WERI-Rb-1 (cell line): Measurements from ENCODE around the gene CD38.

Experiments
- DNase-seq: peaks from one replicate; pipeline ENCODE4 v3.0.0-alpha.2; 2020
- H3K27ac ChIP-seq: fragments of 250-450 bp; sonication (Bioruptor Pico); 2 replicates; pipeline ENCODE4 v1.5.1; 2020; ENCODE audit warnings: mild to moderate bottlenecking, moderate library complexity
- H3K27me3 ChIP-seq: fragments of 250-450 bp; sonication (Bioruptor Pico); 2 replicates; pipeline ENCODE4 v1.5.1; 2021; ENCODE audit warnings: mild to moderate bottlenecking, low read depth, moderate library complexity; ENCODE audit not compliant: insufficient read depth, severe bottlenecking
- H3K36me3 ChIP-seq: fragments of 250-450 bp; sonication (Bioruptor Pico); 2 replicates; pipeline ENCODE4 v1.5.1; 2020; ENCODE audit warnings: mild to moderate bottlenecking, moderate library complexity
- H3K4me3 ChIP-seq: 2 replicates; pipeline ENCODE4 v1.5.1; 2011; ENCODE audit warnings: low read depth, mild to moderate bottlenecking, control low read depth, low read length
- H3K9me3 ChIP-seq: fragments of 250-450 bp; sonication (Bioruptor Pico); 2 replicates; pipeline ENCODE4 v1.5.1; 2021; ENCODE audit warnings: mild to moderate bottlenecking, moderate library complexity; ENCODE audit not compliant: severe bottlenecking
- CTCF ChIP-seq: IDR thresholded peaks from 2 replicates; pipeline ENCODE4 v1.5.1; 2011; ENCODE audit warnings: low read depth, mild to moderate bottlenecking, control low read depth, inconsistent platforms, low read length

The CD38 gene

GRCh38 chr4:15901007-15901406 is 122.9 kb downstream of the CD38 start:
- TF ChIP-seq CTCF, result no peak
- Histone ChIP-seq H3K27ac (no peak overlapping the region), H3K9me3 (no peaks in the 10 kb centered on the region), H3K27me3 (no peaks in the 10 kb centered on the region), H3K4me3 (no peak overlapping the region), H3K36me3 (no peaks in the 10 kb centered on the region)
- no peak for DNase-seq

GRCh38 chr4:15901998-15902397 is 123.9 kb downstream of the CD38 start:
- H3K27ac ChIP-seq, result no peak overlapping the region
- no peak overlapping the region for H3K4me3 ChIP-seq
- DNase-seq, result no peak
- no peaks in the 10 kb centered on the region for H3K36me3 ChIP-seq
- no peaks in the 10 kb centered on the region for H3K27me3 ChIP-seq
- no peak for TF ChIP-seq CTCF
- H3K9me3 ChIP-seq, result no peaks in the 10 kb centered on the region

- H3K36me3 ChIP-seq, result no peaks in the 10 kb centered on the region
- H3K9me3 ChIP-seq, result no peaks in the 10 kb centered on the region
- H3K27ac ChIP-seq, result no peak overlapping the region
- no peak for DNase-seq
- no peaks in the 10 kb centered on the region for H3K27me3 ChIP-seq
- no peak for TF ChIP-seq CTCF
- no peak overlapping the region for H3K4me3 ChIP-seq
These were observed 124.6 kb downstream of the CD38 start for GRCh38 chr4:15902746-15903145.
